A172 (cell line): ENCODE results near the gene ANO6. TPM values are rescaled to one million over a fixed set of nuclear protein-coding genes. Genes with fewer than 3 reads are reported as not detected.
"Not testable (repeated sequence)": the region's sequence is repeated elsewhere in the genome, so short reads cannot be mapped to it uniquely, and the experiment has no call there.

Experiments
- DNase-seq: peaks from one replicate; pipeline ENCODE4 v3.0.0-alpha.2; 2015; ENCODE audit warnings: low spot score
- total RNA-seq: library from RNA; depleted of rRNA; stranded (reverse); fragments of >200 nt; shearing (Covaris generic); gene quantifications from 2 replicates; pipeline ENCODE4 v1.2.3, GENCODE V29; 2014

ANO6 gene
- total RNA-seq, 1 experiment from 2014 or later: 99.9 TPM

- DNase-seq: no peak
Measured at GRCh38 chr12:45309836-45310626, 94.1 kb downstream of the ANO6 start.

DNA sequence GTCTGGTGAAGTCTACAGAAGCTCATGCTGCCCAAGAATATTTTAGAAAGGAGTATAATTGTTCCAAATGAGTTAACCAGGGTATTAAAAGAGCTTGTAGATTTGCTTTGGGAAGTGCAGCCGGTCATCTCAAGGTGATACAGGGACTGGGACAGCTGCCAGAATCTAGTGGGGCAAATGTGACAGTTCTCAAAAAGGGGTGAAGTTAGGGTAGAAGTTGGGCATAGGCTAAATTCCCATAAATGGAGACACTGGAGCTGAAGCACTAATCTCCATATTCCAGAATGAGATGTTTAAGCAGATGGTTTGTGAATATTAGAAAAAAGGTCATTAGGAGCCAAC lies 94.7 kb downstream of the ANO6 start:
- no peak for DNase-seq

DNA sequence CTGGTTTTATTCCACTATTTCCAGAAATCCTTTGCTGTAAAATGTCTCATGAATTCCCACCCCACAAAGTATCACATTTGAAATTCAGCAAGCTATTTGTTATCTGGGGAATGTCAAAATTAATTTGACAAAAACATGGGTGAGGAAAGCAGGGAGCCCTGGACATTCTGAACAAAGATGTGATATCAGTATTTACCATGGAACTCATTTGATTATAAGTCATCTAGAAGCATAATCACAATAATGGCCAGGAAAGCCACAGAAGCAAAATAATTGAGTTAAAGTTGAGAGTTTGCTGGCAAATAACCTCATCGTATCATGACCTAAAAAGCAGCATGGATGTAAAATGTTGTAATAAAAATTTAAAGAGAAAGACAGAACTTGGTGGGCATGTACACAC lies 96.1 kb downstream of the ANO6 start:
- DNase-seq: no peak

- DNase-seq: no peak
Measured at GRCh38 chr12:45314770-45315169, 98.9 kb downstream of the ANO6 start.

- DNase-seq: peak; percentile 16
Measured at GRCh38 chr12:45315462-45315861, 99.6 kb downstream of the ANO6 start.

DNA sequence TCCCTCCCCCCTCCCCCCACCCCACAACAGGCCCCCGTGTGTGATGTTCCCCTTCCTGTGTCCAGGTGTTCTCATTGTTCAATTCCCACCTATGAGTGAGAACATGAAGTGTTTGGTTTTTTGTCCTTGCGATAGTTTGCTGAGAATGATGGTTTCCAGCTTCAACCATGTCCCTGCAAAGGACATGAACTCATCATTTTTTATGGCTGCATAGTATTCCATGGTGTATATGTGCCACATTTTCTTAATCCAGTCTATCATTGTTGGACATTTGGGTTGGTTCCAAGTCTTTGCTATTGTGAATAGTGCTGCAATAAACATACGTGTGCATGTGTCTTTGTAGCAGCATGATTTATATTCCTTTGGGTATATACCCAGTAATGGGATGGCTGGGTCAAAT lies 101.4 kb downstream of the ANO6 start:
- DNase-seq: not testable (repeated sequence)

DNA sequence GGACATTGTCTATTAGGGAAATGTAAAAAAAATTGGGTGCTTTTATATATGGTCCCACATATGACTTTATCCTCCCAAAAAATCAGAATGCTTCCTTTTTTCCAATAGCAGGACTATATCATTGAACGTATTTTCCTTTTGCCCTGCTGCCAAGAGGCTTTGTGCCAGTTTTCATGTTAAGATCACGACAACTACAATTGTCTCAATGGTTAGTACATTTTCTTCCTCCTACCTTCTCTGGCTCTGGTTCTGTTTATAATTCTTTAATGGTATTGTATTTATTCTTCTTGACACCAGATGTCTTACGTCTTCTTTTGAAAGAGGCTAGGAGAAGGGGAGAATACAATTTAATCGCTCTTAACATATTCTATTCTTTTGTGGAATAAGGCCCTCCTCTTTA lies 106.9 kb downstream of the ANO6 start:
- DNase-seq: no peak

DNA sequence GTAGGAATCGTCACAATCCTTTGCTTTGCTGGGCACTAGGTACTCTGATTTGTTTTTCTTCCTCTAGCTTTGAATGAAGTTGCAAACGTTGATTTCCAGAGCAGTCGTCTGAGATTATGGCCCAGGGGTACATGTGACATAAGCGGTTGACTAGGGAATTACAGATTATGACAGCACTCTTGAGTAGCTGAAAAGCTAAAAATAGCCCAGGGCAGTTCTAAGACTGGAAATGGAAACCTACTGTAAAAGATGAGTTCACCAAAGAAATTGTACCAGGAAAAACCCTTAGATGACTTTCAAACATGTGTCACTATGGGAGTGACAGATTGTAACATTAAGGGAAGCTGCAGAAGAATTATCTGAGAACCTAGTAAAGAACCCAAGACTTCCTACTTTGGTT lies 108.5 kb downstream of the ANO6 start:
- no peak for DNase-seq

GRCh38 chr12:45326358-45326975 lies 110.6 kb downstream of the ANO6 start:
- DNase-seq: no peak

DNA sequence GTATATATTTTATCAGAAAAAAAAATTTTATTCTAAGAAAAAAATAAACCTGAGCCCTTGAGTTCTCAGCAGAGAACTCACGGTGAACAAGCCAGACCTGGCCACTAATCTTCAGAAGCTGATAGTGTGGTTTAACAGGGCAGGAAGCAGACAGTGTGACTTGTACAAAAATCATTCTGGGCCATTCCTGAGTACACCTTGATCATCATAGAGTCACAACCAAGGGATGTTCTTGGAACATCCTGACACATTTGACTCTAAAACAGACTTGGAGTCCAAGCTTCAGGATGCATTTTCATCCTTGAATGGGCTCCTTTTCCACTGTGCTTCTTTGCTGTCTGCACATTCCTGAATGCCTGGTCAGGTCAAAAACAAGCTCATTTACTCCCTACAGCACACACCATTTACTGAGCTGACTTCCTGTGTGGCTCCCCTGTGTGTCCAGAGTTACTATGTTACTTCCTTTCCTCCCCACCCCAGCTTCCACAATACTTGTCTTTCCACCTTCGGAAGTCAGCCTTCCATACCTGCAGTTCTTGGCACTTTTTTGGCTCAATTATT lies 112.0 kb downstream of the ANO6 start:
- DNase-seq: no peak

DNA sequence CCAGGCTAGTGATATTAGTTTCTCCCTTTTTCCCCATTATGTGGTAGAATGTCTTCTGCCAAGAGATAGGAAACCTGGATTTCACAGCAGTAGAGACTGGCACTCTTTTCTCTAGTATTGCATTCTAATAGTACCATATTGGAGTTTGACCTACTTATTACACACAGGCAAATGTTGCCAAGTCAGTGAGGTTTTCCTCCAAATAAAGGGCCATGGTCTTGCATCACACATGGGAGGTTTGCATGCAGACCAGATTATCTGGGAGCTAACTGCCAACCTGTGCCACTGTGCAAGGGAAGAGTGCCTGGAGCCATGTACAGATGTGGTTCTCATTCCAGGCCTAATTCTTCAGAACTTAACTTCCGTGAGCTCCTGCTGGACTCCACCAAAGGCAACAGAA lies 113.3 kb downstream of the ANO6 start:
- DNase-seq: no peak

- no peak for DNase-seq
Measured at GRCh38 chr12:45329702-45330101, 113.8 kb downstream of the ANO6 start.

- no peak for DNase-seq
Measured at GRCh38 chr12:45331552-45331951, 115.7 kb downstream of the ANO6 start.

GRCh38 chr12:45334396-45334795 lies 118.5 kb downstream of the ANO6 start:
- DNase-seq: no peak

DNA sequence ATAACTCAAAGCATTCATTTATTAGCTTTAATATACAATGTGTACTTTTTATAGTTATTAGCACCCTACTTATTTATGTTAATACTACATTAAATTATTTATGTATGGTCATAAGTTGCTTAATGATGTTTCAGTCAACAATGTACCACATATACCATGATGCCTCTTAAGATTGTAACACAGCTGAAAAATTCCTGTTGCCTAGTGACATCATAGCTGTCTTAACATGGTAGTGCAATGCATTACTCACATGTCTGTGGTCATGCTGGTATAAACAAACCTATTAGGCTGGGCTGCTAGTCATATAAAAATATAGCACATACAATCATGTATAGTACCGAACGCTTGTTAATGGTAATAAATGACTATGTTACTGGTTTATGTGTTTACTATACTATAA lies 120.4 kb downstream of the ANO6 start:
- DNase-seq: peak; percentile 66

- peak; percentile 63 for DNase-seq
Measured at GRCh38 chr12:45336762-45337596, 121.1 kb downstream of the ANO6 start.

DNA sequence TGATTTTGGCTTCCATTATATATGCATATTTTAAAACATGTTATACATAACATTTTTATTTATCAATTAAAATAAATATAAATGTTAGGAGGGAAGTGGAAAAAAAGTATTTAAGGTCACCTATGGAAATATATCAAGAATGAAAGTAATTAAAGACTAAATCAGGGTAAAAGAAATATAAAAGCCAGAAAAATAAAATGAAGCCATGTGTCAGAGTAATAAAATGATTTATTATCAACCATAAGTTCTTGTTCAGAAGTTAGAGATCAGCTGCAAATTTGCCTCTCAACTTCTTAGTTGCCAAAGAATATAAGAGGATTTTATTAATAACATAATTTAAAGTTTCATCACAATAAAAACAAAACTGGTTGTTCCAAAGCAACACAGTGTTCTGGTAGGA lies 121.9 kb downstream of the ANO6 start:
- DNase-seq: no peak

GRCh38 chr12:45338272-45338671 lies 122.4 kb downstream of the ANO6 start:
- no peak for DNase-seq

- DNase-seq: no peak
Measured at GRCh38 chr12:45339035-45339434, 123.1 kb downstream of the ANO6 start.

GRCh38 chr12:45342171-45342570 lies 126.3 kb downstream of the ANO6 start:
- DNase-seq: no peak

DNA sequence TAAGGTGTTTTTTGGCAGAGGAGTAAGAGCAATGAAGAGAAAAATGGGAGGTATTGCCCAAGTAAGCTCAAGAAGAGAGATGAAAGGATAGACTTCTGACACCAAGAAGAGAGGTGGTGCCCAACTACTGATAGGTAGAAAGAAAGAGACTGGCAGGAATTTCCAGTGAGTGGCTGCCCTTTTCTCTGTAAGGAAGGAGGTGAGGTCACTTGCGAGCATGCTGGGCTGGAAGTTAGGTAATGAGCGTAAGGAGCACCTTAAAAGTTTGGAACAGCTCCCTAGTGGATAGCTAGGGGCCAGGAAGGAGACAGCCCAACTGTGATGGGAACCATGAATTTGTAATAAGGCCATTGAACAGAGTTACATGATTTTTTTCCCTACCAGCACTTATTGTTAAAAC lies 127.0 kb downstream of the ANO6 start:
- no peak for DNase-seq

DNA sequence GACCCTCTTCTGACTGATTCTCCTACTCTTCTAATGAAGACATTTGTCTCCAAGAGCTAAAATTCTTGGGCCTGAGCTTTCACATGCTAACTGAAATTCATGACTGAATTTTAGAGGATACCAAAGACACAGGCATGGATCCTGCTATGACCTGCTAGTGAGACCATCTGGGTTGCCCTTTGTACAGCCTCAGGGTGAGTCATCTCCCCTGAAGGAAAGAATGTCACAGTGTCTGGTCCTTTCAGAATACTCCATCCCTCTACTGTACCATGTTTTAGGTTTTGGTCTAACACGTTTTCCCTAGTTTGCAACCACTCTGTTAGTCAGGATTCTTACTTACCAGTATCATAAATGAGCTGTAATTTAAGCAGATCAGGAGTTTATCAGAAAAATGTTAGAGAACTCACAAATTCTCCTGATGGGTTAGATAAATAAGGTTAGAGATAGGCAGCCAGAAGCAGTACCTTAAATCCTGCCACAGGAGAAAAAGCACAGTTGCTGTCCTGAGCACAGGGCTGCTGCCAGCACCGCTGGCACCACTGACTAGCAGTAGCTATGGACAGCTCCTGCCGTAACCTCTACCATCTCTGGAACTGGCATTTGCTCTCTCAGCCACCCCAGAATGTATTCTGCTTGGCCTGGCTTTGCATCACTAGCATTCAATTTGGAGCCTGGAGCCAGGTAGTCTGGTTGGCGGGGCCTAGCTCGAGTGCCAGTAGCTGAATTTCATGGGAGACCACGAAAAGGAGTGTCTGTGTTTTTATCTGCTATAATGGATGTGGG lies 127.6 kb downstream of the ANO6 start:
- DNase-seq: peak; percentile 32
